ENCODE measurements around the gene PCNX1. TPM values are rescaled to one million over a fixed set of nuclear protein-coding genes. Genes with fewer than 3 reads are reported as not detected.
"Not testable (repeated sequence)": the region's sequence is repeated elsewhere in the genome, so short reads cannot be mapped to it uniquely, and the experiment has no call there.

Gene PCNX1
- total RNA-seq, 1 donor from 2014 or later: 80.0 TPM

DNA sequence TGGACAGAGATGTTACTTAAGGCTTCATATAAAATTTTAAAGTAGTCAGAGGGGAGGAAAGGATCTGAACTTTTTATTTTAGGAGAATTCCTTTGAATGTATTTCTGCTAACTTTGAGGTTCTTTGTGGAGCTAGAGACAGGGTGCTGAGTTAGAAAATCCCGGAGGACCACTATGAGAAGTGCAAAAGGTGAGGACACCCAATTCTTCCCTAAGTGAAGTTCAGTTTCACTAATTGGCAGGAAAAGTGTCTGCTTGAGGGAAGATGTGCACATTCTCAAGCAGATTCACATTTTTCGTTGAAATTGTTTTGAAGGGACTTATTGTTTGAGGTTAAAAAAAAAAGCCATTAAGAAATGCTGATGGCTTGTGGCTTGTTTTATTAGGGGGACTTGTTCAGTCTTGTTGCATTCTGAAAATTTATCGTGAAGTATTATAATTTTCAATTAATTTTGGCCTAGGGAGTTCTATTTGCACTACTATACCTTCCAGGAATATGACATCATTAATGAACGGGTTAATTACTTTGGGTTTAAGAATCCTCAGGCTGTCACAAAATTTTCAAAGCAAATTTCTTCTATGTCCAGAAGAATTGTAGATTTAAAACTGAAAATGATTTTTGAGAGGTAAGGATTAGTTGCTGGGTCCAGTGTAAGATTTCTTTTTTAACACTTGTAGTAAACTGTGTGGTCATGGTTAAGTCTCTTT lies 1.8 kb downstream of the PCNX1 start:
- intact Hi-C loops (cut with micrococcal nuclease): loop anchor here (1.0 to 10.0 kb wide), 6 partner anchors 7 to 1754 kb away; partner anchors contain the start of genes DCAF5, SIPA1L1, SUSD6 and TTC9

DNA sequence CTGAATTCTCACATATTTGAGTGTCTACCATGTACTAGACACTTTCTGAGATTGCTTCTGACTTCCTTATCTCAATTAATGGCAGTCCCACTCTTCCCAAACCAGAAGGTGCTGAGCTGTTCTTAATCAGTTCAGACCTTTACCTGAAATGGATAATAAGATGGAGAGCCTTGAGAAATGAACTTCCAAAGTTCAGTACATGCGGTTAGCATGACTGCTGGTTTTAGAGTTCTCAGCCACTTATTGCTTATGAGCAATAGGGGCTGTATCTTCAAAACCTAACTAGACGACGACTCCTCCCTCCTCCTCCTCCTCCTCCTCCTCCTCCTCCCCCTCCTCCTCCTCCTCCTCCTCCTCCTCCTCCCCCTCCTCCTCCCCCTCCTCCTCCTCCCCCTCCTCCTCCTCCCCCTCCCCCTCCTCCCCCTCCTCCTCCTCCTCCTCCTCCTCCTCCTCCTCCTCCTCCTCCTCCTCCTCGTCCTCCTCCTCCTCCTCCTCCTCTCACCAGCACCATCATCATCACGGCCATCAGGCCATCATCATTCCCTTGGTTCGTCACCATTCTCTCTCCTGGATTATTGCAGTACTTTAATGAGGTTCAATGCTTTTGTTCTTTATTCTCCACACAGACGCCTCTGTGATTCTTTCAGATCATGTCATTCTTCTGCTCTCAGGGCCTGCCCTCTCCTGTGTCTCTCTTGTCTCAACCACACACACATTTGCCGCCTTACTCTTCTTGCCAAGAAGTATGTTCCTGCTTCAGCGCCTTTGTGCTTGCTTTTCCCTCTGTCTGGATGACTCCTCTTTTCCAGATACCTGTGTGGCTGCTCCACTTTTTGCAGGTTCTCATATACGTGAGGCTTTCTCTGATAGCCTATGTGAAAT lies 2.7 kb downstream of the PCNX1 start:
- intact Hi-C loops (cut with micrococcal nuclease): loop anchor here (5.0 to 10.0 kb wide), 4 partner anchors 268 to 1755 kb away; partner anchors contain the start of genes DCAF5, SIPA1L1, SUSD6 and TTC9

DNA sequence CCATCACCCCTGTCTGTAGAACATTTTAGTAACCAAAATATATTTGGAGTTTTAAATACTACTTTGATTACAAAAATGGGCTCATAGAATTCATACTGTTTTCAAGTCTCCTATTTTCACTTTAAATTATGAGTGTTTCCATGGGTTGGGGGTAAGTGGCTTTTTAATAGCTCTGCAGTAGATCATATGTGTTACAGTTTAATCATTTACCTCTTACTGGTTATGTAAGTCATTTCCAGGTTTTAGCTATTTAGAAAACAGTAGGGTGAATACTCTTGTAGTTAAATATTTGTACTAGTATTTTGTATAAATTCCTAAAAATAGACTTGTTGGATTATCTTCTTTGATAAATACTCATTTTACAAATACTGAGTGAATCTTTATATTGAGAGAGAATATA lies 8.2 kb downstream of the PCNX1 start:
- intact Hi-C loops (cut with micrococcal nuclease): no loop called here

DNA sequence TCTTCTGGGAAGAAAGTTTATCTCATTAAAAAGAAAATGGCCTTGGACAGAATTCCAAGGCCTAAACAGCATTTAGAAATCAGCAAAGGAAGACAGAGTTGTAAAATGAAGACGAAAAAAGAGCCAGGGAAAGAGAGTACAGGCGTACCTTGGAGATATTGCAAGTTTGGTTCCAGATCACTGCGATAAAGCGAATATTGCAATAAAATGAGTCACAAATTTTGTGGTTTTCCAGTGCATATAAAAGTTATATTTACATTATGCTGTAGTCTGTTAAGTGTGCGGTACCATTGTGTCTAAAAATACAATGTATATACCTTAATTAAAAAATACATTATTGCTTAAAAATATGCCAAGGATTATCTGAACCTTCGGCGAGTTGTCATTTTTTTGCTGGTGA lies 9.0 kb downstream of the PCNX1 start:
- intact Hi-C loops (cut with micrococcal nuclease): loop anchor here (1.0 kb wide), 1 partner anchor 8 kb away; no protein-coding TSS in a partner anchor

DNA sequence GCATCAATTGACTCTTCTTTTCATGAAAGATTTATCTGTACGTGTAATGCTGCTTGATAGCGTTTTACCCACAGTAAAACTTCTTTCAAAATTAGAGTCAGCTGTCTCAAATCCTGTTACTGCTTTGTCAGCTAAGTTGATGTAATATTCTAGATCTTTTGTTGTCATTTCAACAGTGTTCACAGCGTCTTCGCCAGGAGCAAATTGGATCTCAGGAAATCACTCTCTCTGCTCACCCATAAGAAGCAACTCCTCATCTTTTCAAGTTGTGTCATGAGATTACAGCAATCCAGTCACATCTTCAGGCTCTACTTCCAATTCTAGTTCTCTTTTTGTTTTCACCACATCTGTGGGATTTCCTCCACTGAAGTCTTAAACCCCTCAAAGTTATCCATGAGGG lies 9.5 kb downstream of the PCNX1 start:
- intact Hi-C loops (cut with micrococcal nuclease): loop anchor here (1.0 kb wide), 1 partner anchor 8 kb away; no protein-coding TSS in a partner anchor

DNA sequence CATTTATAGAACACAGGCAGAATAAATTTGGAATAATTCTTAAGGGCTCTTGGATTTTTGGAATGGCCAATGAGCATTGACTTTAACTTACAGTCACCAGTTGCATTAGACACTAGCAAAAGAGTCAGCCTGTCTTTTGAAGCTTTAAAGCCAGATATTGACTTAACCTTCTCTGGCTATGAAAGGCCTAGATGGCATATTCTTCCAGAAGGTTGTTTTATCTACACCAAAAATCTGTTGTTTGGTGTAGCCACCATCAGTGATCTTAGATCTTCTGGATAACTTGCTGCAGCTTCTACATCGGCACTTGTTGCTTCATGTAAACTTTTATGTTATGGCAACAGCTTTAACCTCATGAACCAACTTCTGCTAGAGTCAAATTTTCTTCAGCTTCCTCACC lies 10.4 kb downstream of the PCNX1 start:
- intact Hi-C loops (cut with micrococcal nuclease): loop anchor here (2.0 kb wide), 1 partner anchor 17 kb away; no protein-coding TSS in a partner anchor

DNA sequence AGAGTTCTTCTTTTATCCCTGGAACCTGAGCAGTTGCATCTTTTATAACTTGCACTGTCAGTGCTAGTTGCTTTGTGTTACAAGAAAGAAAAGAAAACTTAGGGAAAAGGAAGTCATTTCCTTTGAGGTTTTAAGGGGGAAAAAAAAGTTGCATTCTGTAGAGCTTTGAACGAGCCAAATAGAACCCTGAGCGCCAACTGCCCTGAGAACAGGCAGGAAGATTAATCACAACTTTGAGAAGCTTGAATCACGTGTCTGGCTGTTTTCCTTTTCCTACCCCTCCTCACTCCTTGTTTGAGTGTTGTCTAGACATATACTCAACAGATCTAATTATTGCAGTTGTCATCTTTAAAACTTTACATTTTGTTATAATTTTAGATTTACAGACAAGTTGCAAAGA lies 12.5 kb downstream of the PCNX1 start:
- intact Hi-C loops (cut with micrococcal nuclease): loop anchor here (2.0 kb wide), 1 partner anchor 15 kb away; no protein-coding TSS in a partner anchor

DNA sequence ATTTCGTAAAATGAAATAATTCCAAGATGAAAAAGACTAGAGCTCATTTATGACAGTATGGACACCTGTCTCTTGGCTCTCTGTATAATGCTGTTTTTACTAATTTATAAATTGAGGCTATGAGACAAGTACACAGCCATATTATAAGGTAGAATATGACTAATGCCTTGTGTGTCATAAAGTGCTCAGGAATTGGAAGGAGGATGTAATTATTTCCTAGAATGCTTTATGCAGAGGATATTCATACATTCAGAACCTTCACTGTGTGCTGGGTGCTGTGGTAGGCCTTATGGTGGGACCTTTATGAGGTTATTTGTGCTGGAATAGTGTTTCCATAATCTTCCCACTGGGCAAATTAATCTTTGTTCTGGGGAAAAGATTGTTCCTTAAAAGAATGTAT lies 13.3 kb downstream of the PCNX1 start:
- intact Hi-C loops (cut with micrococcal nuclease): no loop called here

DNA sequence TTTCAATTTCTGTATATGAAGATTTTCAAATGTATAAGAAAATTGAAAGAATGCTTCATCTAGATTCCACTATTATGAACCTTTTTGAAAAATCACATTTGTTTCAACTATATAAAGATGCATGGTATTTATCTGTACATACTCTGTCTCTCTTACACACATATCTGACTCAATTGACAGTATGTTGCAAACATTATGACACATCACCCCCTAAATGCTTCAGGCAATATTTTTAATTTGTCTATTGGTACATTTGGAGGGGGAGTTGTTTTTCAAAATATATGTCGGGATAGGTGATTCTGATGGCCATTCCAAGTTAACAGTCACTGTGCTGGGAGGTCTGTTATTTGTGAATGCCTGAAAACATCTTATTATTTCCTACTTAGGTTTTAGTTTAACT lies 14.4 kb downstream of the PCNX1 start:
- intact Hi-C loops (cut with micrococcal nuclease): no loop called here

DNA sequence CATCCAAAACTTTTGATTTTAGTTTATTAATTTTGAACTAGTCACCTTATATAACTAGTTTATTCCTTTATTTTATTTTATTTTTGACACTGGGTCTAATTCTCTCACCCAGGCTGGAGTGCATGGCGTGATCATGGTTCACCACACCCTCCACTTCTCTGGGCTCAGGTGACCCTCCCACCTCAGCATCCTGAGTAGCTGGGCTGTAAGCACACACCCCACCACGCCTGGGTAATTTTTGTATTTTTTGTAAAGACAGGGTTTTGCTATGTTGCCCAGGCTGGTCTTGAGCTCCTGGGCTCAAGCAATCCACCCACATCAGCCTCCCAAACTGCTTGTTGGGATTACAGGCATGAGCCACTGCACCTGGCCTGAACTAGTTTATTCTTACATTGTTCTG lies 17.3 kb downstream of the PCNX1 start:
- intact Hi-C loops (cut with micrococcal nuclease): no loop called here

DNA sequence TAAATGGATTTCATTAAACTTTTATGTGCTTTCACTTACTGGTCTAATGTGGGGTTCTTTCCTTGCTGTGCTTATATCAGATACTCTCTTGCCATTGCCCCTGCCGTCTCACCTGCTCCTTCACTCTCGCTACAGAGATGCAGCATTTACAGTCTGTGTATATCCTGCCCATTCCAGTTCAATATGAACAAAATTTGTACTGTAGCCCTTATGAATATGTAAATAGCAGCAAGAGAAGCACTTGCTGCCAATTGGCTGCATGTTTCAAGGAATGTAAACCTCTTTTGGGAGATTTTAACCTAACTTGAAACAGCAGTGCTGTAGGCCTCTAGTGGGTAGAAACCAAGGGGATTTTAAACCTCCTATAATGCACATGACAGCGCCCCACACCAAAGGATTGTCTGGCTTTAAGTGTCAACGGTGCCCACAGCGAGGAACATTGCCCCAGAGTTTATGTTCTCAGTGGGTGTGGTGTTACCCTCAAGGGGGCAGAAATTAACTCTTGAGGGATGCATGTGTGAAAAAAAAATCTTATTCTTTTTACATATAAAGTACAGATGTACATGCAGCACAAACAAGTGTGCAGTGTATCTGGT lies 19.1 kb downstream of the PCNX1 start:
- intact Hi-C loops (cut with micrococcal nuclease): no loop called here

DNA sequence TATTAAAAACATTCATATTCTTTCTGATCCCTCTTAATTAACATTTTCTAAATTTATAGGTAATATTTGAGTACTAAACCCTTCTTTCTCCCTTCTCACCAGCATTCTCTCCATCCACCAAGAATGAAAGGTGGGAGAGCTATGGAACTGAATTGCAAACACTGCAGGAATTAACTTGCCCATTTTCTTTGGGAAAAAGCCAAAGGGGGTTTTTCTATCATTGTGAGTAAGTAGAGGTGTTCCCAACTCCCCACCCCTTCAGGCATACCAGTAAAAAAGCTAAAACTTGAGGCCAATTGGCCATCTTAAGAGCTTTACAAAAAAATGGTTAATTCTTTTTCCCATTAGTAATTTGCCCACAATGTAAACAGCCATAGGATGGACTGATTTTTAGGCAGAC lies 23.7 kb downstream of the PCNX1 start:
- intact Hi-C loops (cut with micrococcal nuclease): no loop called here

DNA sequence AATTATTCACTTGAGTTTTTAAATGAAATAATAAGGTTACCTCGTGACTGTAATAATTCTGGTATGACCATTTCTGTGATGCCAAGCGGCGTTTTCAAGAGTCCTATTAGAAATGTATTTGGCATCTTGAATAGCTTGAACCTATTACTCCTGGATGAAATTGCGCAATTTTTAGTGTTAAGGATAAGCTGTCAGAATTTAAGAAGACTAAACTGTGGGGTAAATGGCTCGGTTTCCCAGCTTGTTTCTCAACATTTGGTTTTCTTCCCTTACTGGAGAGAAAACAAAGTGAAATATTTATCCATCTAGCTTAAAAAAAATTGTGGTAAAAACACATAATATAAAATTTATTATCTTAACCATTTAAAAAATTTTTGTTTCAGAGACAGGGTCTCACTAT lies 26.8 kb downstream of the PCNX1 start:
- intact Hi-C loops (cut with micrococcal nuclease): loop anchor here (2.0 kb wide), 2 partner anchors 15 to 21 kb away; no protein-coding TSS in a partner anchor

DNA sequence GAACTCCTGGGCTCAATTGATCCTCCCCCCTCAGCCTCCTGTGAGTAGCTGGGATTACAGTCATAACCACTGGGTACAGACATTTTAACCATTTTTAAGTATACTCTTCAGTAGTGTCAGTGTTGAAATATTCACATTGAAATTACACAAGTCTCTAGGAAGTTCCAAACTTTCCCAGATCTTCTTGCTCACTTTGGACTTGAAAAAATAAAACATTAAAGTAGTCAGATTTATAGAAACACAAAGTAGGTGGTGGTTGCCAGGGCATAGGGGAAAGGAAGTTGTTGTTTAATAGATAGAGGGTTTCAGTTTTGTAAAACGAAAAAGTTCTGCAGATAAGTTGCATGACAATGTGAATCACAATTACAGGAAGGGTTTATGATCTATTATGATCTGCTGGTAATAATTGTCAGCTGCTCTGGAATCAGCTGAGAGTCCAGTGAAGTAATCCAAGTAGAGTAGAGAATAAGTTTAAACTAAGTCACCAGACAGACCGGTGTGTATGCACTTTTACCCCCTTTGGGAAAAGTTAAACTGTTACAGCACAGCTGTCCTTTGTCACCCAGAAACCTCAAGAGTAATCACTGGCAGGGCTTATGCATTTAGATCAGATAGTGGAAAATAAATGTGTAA lies 27.4 kb downstream of the PCNX1 start:
- intact Hi-C loops (cut with micrococcal nuclease): loop anchor here (2.0 kb wide), 2 partner anchors 16 to 20 kb away; no protein-coding TSS in a partner anchor

DNA sequence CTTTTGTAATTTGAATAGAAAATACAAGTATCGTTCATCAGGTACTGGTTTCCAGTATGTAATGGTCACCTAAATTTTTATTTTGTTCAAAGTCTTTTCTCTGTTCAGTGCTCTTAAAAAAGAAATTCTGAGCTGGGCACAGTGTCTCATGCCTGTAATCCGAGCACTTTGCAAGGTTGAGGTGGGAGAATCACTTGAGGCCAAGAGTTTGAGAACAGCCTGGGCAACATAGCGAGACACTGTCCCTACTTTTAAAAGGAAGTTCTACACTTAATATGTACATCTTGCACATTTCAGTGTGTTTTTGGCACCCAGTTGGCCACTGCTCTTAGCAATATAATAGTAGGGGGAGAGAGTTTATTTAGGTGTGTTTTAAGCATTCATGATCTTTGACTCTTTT lies 27.9 kb downstream of the PCNX1 start:
- intact Hi-C loops (cut with micrococcal nuclease): loop anchor here (2.0 kb wide), 2 partner anchors 16 to 20 kb away; no protein-coding TSS in a partner anchor

DNA sequence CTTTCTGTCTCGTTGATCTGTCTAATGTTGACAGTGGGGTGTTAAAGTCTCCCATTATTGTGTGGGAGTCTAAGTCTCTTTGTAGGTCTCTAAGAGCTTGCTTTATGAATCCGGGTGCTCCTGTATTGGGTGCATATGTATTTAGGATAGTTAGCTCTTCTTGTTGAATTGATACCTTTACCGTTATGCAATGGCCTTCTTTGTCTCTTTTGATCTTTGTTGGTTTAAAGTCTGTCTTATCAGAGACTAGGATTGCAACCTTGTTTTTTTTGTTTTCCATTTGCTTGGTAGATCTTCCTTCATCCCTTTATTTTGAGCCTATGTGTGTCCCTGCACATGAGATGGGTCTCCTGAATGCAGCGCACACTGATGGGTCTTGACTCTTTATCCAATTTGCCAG lies 32.4 kb downstream of the PCNX1 start:
- intact Hi-C loops (cut with micrococcal nuclease): not testable (repeated sequence)

DNA sequence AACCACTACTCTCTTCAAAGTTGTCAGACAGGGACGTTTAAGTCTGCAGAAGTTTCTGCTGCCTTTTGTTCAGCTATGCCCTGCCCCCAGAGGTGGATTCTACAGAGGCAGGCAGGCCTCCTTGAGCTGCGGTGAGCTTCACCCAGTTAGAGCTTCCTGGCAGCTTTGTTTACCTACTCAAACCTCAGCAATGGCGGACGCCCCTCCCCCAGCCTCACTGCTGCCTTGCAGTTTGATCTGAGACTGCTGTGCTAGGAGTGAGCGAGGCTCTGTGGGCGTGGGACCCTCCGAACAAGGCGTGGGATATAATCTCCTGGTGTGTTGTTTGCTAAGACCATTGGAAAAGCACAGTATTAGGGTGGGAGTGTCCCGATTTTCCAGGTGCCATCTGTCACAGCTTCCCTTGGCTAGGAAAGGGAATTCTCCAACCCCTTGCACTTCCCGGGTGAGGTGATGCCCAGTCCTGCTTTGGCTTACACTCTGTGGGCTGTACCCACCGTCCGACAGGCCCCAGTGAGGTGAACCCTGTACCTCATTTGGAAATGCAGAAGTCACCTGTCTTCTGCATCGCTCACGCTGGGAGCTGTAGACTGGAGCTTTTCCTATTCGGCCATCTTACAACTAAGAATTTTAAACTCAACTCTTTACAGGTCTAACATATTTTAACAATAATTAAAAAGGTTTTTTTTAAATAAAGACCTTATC lies 34.5 kb downstream of the PCNX1 start:
- intact Hi-C loops (cut with micrococcal nuclease): loop anchor here (1.0 kb wide), 2 partner anchors 34 to 133 kb away; partner anchors contain the start of gene PCNX1

DNA sequence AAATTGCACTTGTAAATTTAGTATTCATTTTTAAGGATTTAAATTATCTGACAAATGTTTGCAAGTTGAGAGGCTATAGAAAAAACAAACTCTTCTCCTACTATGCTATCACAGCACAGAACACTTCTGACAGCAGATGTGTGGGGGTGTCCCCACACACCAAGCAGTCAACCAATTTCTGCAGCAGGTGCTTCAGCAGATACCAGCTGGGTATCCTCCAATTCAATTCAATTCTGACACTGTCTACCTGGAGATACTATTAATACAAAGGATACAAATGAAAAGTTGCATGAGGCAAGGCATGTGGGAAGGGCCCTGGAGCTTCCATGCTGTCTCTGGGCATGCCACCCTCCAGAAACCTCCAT lies 35.1 kb downstream of the PCNX1 start:
- intact Hi-C loops (cut with micrococcal nuclease): no loop called here

DNA sequence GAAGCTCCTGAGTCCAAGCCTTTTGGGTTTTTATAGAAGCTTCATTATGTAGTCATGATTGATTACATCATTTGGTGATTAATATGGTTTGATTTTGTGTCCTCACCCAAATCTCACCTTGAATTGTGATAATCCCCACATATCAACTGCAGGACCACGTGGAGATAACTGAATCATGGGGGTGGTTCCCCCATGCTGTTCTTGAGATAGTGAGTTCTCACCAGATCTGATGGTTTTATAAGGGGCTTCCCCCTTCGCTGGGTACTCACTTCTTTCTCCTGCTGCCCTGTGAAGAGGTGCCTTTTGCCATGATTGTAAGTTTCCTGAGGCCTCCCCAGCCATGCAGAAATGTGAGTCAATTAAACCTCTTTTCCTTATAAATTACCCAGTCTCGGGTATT lies 35.5 kb downstream of the PCNX1 start:
- intact Hi-C loops (cut with micrococcal nuclease): not testable (repeated sequence)

DNA sequence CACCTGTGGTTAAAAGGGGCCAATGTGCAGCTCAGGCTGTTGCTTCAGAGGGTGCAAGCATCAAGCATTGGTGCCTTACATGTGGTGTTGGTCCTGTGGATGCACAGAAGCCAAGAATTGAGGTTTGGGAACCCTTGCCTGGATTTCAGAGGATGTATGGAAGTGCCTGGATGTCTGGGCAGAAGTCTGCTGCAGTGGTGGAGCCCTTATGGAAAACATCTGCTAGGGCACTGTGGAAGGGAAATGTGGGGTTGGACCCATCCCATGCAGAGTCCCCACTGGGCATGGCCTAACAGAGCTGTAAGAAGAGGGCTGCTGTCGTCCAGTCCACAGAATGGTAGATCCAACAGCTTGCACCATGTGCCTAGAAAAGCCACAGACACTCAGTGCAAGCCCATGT lies 36.6 kb downstream of the PCNX1 start:
- intact Hi-C loops (cut with micrococcal nuclease): no loop called here

All from T-helper 1 cell treated with Interleukin-12 subunit alpha and Interleukin-12 subunit beta and Interleukin-4 antibody, amounts not matched to agents 30 ng/mL and 1 ng/mL, for 36 hours (primary cell).